ENCODE measurements around the gene PDE8B. TPM values are rescaled to one million over a fixed set of nuclear protein-coding genes. Genes with fewer than 3 reads are reported as not detected.

PDE8B gene
- total and polyA plus RNA-seq, 12 donors = 0.27 to 5.6 (median 1.4) TPM

DNA sequence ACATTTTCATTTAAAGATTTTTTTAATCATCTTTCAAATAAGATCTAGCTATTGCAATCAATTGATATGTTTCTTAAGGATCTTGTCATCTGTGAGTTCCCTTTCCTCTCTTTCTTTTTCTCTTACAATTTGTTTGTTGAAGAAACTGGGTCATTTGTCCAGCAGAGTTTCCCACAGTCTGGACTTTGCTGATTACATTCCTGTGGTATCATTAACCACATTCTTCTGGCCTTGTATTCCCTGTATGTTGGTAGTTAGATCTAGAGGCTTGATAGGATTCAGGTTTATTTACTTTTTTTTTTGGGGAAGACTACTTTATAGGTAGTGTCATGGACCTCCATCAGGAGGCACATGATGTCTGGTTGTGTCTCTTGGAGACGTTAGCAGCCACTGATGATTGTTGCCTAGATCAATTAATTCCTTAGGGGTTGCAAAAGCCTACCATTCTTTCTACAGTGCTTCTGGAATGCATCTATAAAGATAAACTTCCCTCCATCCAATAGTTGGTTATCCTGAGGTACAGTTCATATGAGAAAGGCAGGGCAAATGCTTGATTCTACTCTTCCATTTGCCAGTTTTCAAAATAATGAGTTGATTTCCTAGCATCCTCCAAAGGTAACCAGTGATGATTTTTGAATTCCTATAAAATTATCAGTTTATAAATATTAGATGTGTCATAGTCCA, 14.3 kb downstream of the PDE8B start:
- intact Hi-C loops (cut with DNase I) = no loop called here
- no peaks in the 10 kb centered on the region for H3K9me3 ChIP-seq
- peaks cover 0 to 9% (median 0%) of the 10 kb centered on the region in 7 donors for H3K27me3 ChIP-seq
- peaks cover 0 to 6% (median 0%) of the 10 kb centered on the region in 9 donors for H3K4me1 ChIP-seq
- DNase-seq (no peak), ATAC-seq (no peak)
- no peaks in the 10 kb centered on the region for H3K36me3 ChIP-seq
- TF ChIP-seq, protein P1, sequence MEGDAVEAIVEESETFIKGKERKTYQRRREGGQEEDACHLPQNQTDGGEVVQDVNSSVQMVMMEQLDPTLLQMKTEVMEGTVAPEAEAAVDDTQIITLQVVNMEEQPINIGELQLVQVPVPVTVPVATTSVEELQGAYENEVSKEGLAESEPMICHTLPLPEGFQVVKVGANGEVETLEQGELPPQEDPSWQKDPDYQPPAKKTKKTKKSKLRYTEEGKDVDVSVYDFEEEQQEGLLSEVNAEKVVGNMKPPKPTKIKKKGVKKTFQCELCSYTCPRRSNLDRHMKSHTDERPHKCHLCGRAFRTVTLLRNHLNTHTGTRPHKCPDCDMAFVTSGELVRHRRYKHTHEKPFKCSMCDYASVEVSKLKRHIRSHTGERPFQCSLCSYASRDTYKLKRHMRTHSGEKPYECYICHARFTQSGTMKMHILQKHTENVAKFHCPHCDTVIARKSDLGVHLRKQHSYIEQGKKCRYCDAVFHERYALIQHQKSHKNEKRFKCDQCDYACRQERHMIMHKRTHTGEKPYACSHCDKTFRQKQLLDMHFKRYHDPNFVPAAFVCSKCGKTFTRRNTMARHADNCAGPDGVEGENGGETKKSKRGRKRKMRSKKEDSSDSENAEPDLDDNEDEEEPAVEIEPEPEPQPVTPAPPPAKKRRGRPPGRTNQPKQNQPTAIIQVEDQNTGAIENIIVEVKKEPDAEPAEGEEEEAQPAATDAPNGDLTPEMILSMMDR (IDR thresholded peaks at IDR 0.05) = no peak
- H3K27ac ChIP-seq = no peak overlapping the region
- 44 to 59% methylated on average over 1 of the region's 1 CpG for WGBS, 2 donors
- no peak overlapping the region for H3K4me3 ChIP-seq

DNA sequence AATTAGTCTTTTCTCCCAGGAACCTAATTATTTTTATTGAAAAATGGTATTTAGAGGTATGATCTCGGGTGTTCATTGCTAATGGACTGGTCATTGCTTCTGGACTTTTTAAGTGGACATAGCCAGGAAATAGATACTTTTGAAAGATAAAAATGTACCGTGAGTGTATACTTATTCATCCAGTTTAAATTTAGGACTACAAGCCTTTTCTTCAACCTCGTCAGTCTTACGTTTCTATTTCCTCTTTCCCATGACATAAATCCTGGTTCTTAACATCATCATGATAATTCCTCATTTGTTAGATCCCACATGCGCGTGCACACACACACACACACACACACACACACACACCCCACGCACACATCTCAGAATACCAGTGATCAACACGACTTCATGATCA, 15.1 kb downstream of the PDE8B start:
- WGBS, 2 donors = 63 to 64% methylated on average over 8 of the region's 8 CpGs
- no peak for ATAC-seq

DNA sequence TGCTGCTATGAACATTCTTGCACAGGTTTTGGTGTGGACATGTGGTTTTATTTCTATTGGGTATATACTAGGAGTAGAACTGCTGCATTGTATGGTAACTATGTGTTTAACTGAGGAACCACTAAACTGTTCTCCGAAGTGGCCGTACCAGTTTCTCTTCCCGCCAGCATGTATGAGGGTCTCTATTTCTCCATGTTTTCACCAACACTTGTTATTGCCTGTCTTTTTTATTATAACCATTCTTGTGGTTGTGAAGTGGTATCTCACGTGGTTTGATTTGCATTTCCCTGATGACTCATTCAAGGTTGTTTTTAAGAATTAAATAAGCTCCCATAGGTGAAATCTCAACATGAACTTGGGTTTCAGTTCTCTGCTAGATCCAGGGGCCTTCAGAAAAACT, 19.4 kb downstream of the PDE8B start:
- intact Hi-C loops (cut with DNase I) = loop anchor here in 2 of 10 donors (5.0 to 10.0 kb wide), 2 partner anchors 83 to 85 kb away; no protein-coding TSS in a partner anchor
- TF ChIP-seq, protein P1 (IDR thresholded peaks at IDR 0.05) = no peak
- Histone ChIP-seq H3K27me3 (peaks cover 0 to 4% (median 0%) of the 10 kb centered on the region in 7 donors), H3K36me3 (no peaks in the 10 kb centered on the region), H3K4me3 (no peak overlapping the region), H3K9me3 (no peaks in the 10 kb centered on the region), H3K27ac (no peak overlapping the region), H3K4me1 (peaks cover 0 to 8% (median 0%) of the 10 kb centered on the region in 9 donors)
- 91 to 95% methylated on average over 4 of the region's 4 CpGs for WGBS, 2 donors
- DNase-seq (no peak), ATAC-seq (no peak)

More for the DNA sequence above, 15.1 kb downstream of the PDE8B start:
- DNase-seq = no peak
- Histone ChIP-seq H3K9me3 (no peaks in the 10 kb centered on the region), H3K27me3 (peaks cover 0 to 9% (median 0%) of the 10 kb centered on the region in 7 donors), H3K4me1 (peaks cover 0 to 6% (median 0%) of the 10 kb centered on the region in 9 donors), H3K27ac (no peak overlapping the region), H3K36me3 (no peaks in the 10 kb centered on the region), H3K4me3 (no peak overlapping the region)
- TF ChIP-seq, protein P1 (IDR thresholded peaks at IDR 0.05) = no peak
- intact Hi-C loops (cut with DNase I) = no loop called here

DNA sequence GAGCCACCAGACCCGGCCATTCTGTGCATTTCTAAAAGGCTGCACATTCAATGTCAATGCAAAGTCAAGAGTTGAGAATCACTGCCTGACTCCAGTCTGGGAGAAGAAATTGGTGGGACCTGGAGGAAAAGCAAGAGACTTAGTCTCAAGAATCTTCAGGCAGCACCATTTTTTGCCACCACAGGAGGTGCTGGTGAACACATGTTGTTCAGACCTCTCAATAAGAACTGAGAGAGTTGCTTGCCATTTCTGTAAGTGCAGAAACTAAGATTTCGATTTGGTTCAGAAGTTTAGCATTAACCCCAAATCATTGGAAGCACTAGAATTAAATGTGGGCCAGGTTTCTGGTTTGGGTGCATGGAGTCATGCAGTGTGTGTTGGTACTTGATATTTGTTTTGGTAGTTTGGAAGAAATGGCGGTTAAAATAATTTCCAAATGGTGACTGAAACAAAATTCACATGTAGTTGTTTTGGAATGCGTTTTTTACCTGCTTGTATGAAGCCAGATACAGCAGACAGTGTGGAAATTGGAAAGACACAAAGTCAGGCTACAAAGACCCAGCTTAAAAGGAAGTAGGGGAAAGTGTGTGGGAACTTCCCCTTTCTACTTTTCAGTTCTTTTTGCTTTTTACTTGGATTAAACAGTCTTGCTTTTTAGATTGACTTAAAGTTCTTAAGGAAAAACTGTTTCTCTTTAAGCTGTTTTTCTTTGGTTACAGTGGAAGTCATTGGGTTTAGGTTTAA, 20.4 kb downstream of the PDE8B start:
- no peak for DNase-seq
- WGBS, 2 donors = 83 to 88% methylated on average over 4 of the region's 4 CpGs
- TF ChIP-seq, protein P1 (IDR thresholded peaks at IDR 0.05) = no peak
- no peak for ATAC-seq
- Histone ChIP-seq H3K27ac (no peak overlapping the region), H3K9me3 (no peaks in the 10 kb centered on the region), H3K4me1 (peaks cover 0 to 8% (median 0%) of the 10 kb centered on the region in 9 donors), H3K36me3 (no peaks in the 10 kb centered on the region), H3K4me3 (no peak overlapping the region), H3K27me3 (peaks cover 0 to 4% (median 0%) of the 10 kb centered on the region in 7 donors)
- intact Hi-C loops (cut with DNase I) = loop anchor here in 2 of 10 donors (5.0 to 10.0 kb wide), 2 partner anchors 84 to 86 kb away; no protein-coding TSS in a partner anchor

All from heart right ventricle (tissue), 16 donors.